PFSK-1 (cell line): ENCODE measurements around the gene NXT1.

Source experiments
- FOXP2 ChIP-seq: optimal IDR thresholded peaks from 2 replicates; pipeline ENCODE3; 2011; ENCODE audit warnings: borderline replicate concordance, control low read depth, inconsistent platforms; ENCODE audit not compliant: insufficient read depth; ENCODE audit errors: extremely low read length, extremely low read depth
- POLR2AphosphoS5 ChIP-seq: IDR thresholded peaks from 2 replicates; pipeline ENCODE4 v1.6.1; 2012; ENCODE audit warnings: low read depth, mild to moderate bottlenecking, control low read depth, low read length, moderate library complexity
- REST ChIP-seq, 2 experiments: IDR thresholded peaks; 2 replicates each; pipeline versions ENCODE4 v1.6.1 to v1.8.0; 2011 to 2012; ENCODE audit warnings: low read depth in 2 of 2, low read length in 2 of 2, control low read depth in 1 of 2, inconsistent platforms in 1 of 2, mild to moderate bottlenecking in 1 of 2, moderate library complexity in 1 of 2; ENCODE audit not compliant: insufficient read depth in 1 of 2
- SIN3A ChIP-seq: IDR thresholded peaks from 2 replicates; pipeline ENCODE4 v1.6.1; 2012; ENCODE audit warnings: mild to moderate bottlenecking, low read length, moderate library complexity, borderline replicate concordance; ENCODE audit not compliant: insufficient read depth
- TAF1 ChIP-seq: IDR thresholded peaks from 2 replicates; pipeline ENCODE4 v1.6.1; 2012; ENCODE audit warnings: low read length, control low read depth, borderline replicate concordance; ENCODE audit not compliant: insufficient read depth

The NXT1 gene

DNA sequence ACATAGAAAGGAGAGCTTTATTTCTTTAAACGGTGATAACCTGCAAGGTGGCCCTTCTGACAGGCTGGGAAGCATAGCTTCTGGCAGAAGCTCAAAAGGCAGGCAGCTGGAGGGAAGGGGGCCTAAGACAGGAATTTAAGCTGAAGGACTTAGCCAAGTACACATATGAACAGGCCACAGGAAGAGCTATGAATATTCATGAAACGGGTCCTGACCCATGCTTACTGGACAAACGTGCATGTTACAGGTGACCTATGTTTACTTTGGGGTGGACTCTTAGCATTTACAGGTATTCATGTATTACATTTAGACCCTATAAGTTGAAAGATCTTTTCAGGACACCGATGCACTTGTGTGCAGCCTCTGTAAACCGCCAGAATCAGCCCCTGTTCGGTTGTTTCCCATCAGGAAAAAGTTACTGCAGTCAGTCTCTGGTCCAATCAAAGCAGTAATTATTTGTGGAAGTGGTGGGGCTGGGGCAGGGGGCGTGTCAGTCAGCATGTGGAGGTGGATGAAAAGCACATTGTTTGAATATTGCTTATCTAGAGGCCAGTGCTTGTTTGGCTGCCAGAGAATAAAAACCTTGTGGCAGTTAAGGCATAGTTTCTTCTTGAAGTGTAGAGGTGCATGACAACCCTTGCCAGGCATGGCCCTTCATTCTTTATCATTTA is 8.5 kb downstream of the NXT1 start:
- no peak for TF ChIP-seq TAF1
- TF ChIP-seq POLR2AphosphoS5 = no peak
- TF ChIP-seq REST (IDR thresholded peaks at IDR 0.05; ENCODE audit: insufficient read depth in 1 of 2, low read depth in 2 of 2, low read length in 2 of 2) = no peak
- TF ChIP-seq FOXP2 = no peak
- TF ChIP-seq SIN3A = no peak

GRCh38 chr20:23360531-23360930 is 9.9 kb downstream of the NXT1 start:
- no peak for TF ChIP-seq TAF1
- TF ChIP-seq FOXP2 = no peak
- no peak for TF ChIP-seq POLR2AphosphoS5
- TF ChIP-seq REST (IDR thresholded peaks at IDR 0.05; ENCODE audit: insufficient read depth in 1 of 2, low read depth in 2 of 2, low read length in 2 of 2) = no peak
- TF ChIP-seq SIN3A = no peak

DNA sequence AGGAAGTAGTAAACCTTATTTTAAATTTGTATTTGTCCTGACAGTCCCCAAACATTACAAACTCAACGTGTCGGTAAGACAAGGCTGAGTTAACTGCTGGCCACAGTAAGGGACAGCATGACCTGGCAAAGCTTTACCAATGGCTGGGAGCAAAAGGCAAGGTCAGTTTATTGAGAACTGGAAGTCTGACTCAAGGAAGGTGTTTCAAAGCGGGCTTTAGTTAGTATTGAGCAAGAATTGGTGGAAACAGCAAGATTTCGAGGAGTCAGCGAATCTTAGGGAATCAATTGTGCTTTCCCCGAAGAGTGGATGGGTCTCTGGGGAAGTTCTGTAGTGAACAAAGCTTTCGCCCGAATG is 10.5 kb downstream of the NXT1 start:
- no peak for TF ChIP-seq TAF1

DNA sequence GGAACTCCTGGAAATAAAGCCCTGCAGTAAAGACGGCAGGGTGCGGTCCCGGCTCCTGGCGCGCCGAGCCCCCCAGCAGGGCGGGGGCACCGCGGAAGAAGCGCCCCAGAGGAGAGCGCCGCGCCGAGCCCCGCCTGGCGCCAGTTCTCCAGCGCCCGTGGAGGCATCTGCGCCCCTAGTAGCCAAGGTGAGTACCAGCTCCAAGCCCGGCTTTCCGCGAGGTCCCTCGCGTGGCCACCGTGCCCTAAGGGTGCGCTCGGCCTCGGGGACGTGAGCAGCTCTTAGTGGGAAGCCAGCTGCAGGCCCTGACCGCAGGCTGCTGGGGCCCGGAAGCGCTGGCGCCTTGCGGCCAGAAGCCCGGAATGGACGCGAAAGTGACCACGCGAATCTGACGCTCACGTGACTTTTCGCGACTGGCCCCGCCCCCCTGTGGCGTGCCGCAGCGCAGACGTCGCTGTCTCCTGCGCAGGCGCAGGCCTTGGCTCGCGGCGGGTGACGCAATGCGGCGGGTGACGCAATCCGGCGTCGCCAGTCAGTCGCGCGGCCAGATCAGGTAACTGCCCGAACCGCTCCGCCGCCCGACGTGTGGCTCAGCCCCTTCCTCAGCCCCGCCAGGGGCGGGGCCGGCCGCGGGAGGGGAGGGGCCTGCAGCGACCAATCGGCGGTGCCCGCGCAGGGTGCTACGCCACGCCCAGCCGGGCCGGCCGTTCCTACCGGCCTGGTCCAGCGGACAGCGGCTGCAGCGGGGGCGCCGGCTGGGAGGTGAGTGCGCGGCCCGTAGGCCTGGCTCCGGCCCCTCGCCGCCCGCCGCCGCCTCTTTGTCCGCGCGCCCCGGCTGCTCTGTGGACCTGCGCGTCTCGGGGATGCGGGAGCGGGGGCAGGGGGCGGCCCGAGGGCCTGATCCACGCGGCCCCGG is 11.1 kb downstream of the NXT1 start, which contains the start of gene GZF1:
GZF1 (plus strand) TSS at position 707 of the 916 bp plus-strand sequence. CDS start 2,202 bp downstream, outside the sequence.
- TF ChIP-seq SIN3A (peak; percentile 2; the same call in 1 of the 2 replicates), TAF1 (peak; percentile 68; the same call in 1 of the 2 replicates), FOXP2 (peak; percentile 99), REST (IDR thresholded peaks at IDR 0.05; ENCODE audit: insufficient read depth in 1 of 2, low read depth in 2 of 2, low read length in 2 of 2) (peak in 1 of 2 experiments; percentile 35; a peak in 1 of 4 replicates), POLR2AphosphoS5 (peak; percentile 91)

- TF ChIP-seq POLR2AphosphoS5 (no peak), SIN3A (no peak), FOXP2 (no peak), TAF1 (no peak), REST (IDR thresholded peaks at IDR 0.05; ENCODE audit: insufficient read depth in 1 of 2, low read depth in 2 of 2, low read length in 2 of 2) (no peak)
Observed at GRCh38 chr20:23362392-23363256, 12.0 kb downstream of the NXT1 start.
